ENCODE data around the gene MR1.

The MR1 gene

DNA sequence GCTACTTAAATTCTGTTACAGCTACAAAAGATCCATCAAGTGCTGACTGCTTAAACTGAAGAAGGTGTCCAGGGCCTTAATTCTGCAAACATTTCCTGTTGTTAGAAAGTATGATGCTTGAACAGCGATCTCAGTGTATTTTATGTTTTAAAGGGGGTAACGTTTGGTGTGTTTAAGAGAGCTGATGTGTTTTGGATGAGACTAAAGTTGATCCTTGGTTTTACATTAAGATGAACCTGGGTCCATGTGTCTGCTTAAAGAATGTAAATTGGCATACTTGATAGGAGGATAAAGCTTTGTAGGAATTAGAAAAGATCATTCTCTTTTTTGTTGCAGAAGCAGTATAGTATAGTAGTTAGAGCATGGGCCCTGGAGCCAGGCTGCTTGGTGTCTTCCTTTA is 58.3 kb downstream of the MR1 start:
- TF ChIP-seq, protein P1, sequence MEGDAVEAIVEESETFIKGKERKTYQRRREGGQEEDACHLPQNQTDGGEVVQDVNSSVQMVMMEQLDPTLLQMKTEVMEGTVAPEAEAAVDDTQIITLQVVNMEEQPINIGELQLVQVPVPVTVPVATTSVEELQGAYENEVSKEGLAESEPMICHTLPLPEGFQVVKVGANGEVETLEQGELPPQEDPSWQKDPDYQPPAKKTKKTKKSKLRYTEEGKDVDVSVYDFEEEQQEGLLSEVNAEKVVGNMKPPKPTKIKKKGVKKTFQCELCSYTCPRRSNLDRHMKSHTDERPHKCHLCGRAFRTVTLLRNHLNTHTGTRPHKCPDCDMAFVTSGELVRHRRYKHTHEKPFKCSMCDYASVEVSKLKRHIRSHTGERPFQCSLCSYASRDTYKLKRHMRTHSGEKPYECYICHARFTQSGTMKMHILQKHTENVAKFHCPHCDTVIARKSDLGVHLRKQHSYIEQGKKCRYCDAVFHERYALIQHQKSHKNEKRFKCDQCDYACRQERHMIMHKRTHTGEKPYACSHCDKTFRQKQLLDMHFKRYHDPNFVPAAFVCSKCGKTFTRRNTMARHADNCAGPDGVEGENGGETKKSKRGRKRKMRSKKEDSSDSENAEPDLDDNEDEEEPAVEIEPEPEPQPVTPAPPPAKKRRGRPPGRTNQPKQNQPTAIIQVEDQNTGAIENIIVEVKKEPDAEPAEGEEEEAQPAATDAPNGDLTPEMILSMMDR (conservative IDR thresholded peaks at IDR 0.05; ENCODE audit: low read depth), result no peak
- ChIA-PET CTCF (interaction anchor here (4.4 kb wide), 1 partner anchor 50 kb away, joined by 30 read pairs; no protein-coding TSS in a partner anchor), POLR2A (ENCODE audit: low non-redundant PET) (interaction anchor here (0.6 to 1.6 kb wide), 5 partner anchors 11 to 50 kb away, joined by 3 to 8 read pairs (median 4); no protein-coding TSS in a partner anchor)
- peak overlapping the region; percentile 34; the same call in 1 of the 2 replicates for H3K27ac ChIP-seq
- no peak for DNase-seq (ENCODE audit: low spot score)

GRCh38 chr1:181092883-181093458 is 59.2 kb downstream of the MR1 start:
- ChIA-PET POLR2A (ENCODE audit: low non-redundant PET) (interaction anchor here (1.3 kb wide), 2 partner anchors 47 to 49 kb away, joined by 3 to 4 read pairs; no protein-coding TSS in a partner anchor), CTCF (interaction anchor here (1.3 to 4.4 kb wide), 2 partner anchors 12 to 50 kb away, joined by 4 to 30 read pairs; no protein-coding TSS in a partner anchor)
- TF ChIP-seq, protein P1 (conservative IDR thresholded peaks at IDR 0.05; ENCODE audit: low read depth), result no peak
- no peak for DNase-seq (ENCODE audit: low spot score)
- peak overlapping the region; percentile 61 for H3K27ac ChIP-seq

GRCh38 chr1:181094416-181095212 is 60.8 kb downstream of the MR1 start:
- peak overlapping the region; percentile 71 for H3K27ac ChIP-seq
- TF ChIP-seq, protein P1 (conservative IDR thresholded peaks at IDR 0.05; ENCODE audit: low read depth), result no peak
- no peak for DNase-seq (ENCODE audit: low spot score)
- ChIA-PET POLR2A (ENCODE audit: low non-redundant PET) (no interaction called here), CTCF (interaction anchor here (0.6 kb wide), 1 partner anchor 47 kb away, joined by 3 read pairs; no protein-coding TSS in a partner anchor)

DNA sequence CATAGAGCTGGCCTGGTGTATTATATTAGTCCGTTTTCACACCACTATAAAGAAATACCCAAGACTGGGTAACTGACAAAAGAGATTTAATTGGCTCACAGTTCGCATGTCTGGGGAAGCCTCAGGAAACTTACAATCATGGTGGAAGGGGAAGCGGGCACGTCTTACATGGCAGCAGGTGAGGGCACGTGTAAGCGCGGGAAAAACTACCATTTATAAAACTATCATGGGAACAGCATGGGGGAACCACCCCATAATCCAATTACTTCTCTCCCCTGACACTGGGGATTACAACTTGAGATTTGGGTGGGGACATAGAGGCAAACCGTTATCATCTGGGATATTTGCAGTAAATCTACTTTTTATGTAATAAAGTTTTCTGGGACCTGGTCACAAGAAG is 61.5 kb downstream of the MR1 start:
- peak overlapping the region; percentile 71 for H3K27ac ChIP-seq
- TF ChIP-seq, protein P1 (conservative IDR thresholded peaks at IDR 0.05; ENCODE audit: low read depth), result no peak
- CTCF ChIA-PET, result interaction anchor here (0.6 kb wide), 1 partner anchor 46 kb away, joined by 3 read pairs; no protein-coding TSS in a partner anchor
- POLR2A ChIA-PET (ENCODE audit: low non-redundant PET), result no interaction called here
- DNase-seq (ENCODE audit: low spot score), result no peak

- H3K27ac ChIP-seq, result peak overlapping the region; percentile 71
- no peak for DNase-seq (ENCODE audit: low spot score)
- ChIA-PET POLR2A (ENCODE audit: low non-redundant PET) (no interaction called here), CTCF (interaction anchor here (0.6 to 2.2 kb wide), 2 partner anchors 40 to 46 kb away, joined by 10 to 13 read pairs; no protein-coding TSS in a partner anchor)
- TF ChIP-seq, protein P1 (conservative IDR thresholded peaks at IDR 0.05; ENCODE audit: low read depth), result no peak
Measured at GRCh38 chr1:181095763-181096184, 62.0 kb downstream of the MR1 start.

- DNase-seq (ENCODE audit: low spot score), result no peak
- H3K27ac ChIP-seq, result peak overlapping the region; percentile 71
- TF ChIP-seq, protein P1 (conservative IDR thresholded peaks at IDR 0.05; ENCODE audit: low read depth), result no peak
- POLR2A ChIA-PET (ENCODE audit: low non-redundant PET), result interaction anchor here (0.6 kb wide), 1 partner anchor 8 kb away, joined by 3 read pairs; the partner anchor contains the start of gene IER5
- CTCF ChIA-PET, result interaction anchor here (0.5 to 2.2 kb wide), 2 partner anchors 30 to 45 kb away, joined by 4 to 10 read pairs; no protein-coding TSS in a partner anchor
Measured at GRCh38 chr1:181097242-181097641, 63.5 kb downstream of the MR1 start.

Data from RWPE1 (cell line).